Left cardiac atrium (tissue), 4 donors: ENCODE data around the gene NDRG3. TPM values are rescaled to one million over a fixed set of nuclear protein-coding genes. Genes with fewer than 3 reads are reported as not detected.
A peak's percentile ranks its signal among the peaks of the same experiment; 100 is the strongest.
"Not testable (repeated sequence)": the region's sequence is repeated elsewhere in the genome, so short reads cannot be mapped to it uniquely, and the experiment has no call there.

ENCODE experiments used
- ATAC-seq, 2 donors: fragments of 200-7000 bp; cut with Tn5 transposase; one replicate each; pipeline ENCODE4 v1.9.1; 2020; ENCODE audit warnings: mild to moderate bottlenecking in 2 of 2, moderate library complexity in 2 of 2
- DNase-seq: peaks from one replicate; pipeline ENCODE4 v3.0.0-alpha.2; 2020
- intact Hi-C, 2 donors: fragments of 100-400 bp; cut with DNase I; formaldehyde crosslinking; loops; one replicate each; pipeline versions ENCODE4 v1.14.1 to v1.15.1; 2022 to 2023
- total RNA-seq, 2 donors: library from RNA; stranded (reverse); fragmentation: NEBNext Ultra II Directional; extraction: Animal tissue kit (Norgen Biotek cat#: 25700); gene quantifications; one replicate each; pipeline ENCODE4 v1.2.1, GENCODE V29; 2021
- donor health status: DM: no; HTN: yes; CAD: no.
- donor health status: DM: no; HTN: yes; CAD: no; lungs with severe emphysema.
- donor health status: DM: yes; HTN: yes; CAD: no.
- donor health status: Dilated cardiomyopathy.

Gene NDRG3
- total RNA-seq, 2 donors from 2014 or later: 25.8 to 32.7 TPM

- intact Hi-C loops: no loop called here
- DNase-seq: no peak
- ATAC-seq: no peak
These were observed 89.2 kb downstream of the NDRG3 start for GRCh38 chr20:36656733-36657132.

DNA sequence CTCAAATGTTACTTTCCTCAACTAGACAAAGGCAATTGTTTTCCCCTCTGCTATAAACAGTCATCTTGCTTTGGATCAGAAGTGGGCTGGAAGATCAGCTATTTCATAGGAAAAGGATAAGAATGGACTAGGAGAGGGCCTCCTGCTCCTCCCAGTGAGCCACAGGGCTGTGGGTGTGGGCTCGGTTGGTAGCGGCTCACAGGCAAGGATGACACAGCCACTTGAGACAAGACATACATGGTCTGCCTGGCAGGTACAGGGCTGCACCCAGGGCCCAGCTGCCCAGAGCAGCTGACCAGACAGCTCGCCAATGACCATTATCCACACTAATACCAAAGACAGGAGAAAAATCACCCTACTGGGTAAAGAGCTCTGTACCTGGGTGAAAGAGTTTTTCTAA, 90.9 kb downstream of the NDRG3 start:
- ATAC-seq (peak in 1 of 2 donors; percentile 35), DNase-seq (no peak)
- intact Hi-C loops: no loop called here

DNA sequence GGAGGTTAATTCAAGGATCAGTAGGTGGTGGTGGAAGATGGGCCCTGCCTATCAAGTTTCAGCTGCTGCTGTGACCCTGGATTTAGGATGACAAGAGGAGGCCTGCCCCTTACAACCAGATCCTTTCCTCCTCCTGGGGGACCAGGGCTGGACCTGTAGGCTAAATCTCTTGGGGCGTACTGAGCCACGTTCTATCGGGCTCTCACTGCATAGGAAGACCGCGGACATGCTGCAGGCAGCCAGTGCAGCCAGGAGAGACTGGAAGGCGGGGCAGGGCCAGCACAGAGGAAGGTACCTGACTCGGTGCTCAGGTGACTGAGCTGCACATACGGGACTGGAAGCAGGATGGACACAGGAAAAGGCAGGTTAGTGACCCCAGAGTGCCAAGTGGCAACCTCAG, 91.4 kb downstream of the NDRG3 start:
- ATAC-seq (no peak), DNase-seq (no peak)
- intact Hi-C loops: no loop called here

- intact Hi-C loops: no loop called here
- no peak for ATAC-seq
- no peak for DNase-seq
These were observed 92.4 kb downstream of the NDRG3 start for GRCh38 chr20:36653456-36653855.

DNA sequence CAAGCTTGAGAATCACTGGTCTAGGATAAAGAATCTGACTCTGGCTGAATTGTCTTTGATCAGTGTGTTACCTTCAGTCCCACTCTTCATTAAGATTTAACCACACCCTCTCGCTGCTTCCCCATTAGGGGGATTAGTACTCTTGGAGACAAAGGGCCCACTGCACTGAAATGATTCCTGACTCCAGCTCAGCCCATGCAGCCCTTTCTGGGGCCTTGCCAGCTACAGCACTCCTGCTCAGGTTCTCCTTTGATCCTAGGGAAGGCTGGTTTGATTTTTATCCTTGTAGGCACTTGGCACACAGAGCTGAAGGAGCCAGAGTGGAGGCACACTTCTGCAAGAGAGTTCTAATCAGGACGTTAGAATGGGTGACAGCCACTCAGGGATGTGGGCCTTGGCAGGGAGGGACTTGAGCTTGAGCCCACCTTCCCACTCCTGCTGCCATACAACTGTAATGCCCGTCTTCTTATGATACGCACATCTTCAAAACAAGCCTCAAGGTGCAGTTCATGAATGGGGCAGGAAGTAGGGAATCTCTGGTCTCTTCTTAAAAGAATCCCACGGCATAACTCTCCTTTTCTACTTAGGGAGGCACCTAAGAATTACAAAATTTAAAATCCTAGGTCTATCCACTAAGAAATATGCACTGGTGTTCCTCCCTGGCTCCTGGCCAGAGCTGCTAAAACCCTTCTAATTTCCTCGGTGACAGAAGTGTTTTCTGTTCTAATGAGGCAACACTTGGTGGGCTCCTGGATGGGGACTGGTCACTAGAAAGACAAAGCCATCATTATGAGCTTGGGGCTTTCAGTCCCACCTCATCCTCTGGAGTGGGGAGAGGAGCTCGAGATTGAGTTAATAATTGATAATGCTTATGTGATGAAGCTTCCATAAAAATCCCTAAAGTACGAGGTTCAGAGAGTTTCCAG, 98.4 kb downstream of the NDRG3 start:
- ATAC-seq: no peak
- intact Hi-C loops: no loop called here
- DNase-seq: no peak

DNA sequence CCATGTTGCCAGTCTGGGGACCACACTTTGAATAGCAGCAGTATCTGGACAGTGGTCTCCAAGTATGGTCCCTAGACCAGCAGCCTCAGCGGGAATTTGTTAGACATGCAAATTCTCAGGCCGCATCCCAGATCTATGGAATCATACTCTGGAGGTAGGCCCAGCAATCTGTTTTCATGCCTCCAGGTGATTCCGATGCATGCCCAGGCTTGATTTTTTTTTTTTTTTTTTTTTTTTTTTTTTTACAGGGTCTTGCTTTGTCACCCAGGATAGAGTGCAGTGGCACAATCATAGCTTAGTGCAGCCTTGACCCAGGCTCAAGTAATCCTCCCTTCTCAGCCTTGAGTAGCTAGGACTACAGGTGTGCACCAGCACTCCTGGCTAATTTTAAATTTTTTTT, 99.2 kb downstream of the NDRG3 start:
- DNase-seq (no peak), ATAC-seq (no peak)
- intact Hi-C loops: no loop called here

DNA sequence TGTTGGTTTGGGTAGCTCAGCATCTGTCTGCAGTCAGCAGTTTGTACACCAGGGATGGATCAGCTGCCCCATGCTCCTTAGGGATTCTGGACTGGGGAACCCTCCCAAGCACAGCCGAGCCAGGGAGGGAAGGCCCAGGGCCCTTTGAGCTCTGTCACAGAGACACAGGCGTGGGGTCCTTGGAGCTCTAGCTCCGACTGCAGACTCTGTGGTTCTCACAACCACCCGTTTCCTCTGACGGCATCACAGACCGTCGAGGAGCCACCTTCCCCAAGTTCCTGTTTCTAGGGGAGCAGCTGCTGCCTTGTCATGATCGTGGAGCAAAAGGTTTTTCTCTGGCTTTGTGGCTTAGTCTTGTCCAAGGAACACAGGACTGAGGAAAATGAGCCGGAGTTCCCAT, 99.9 kb downstream of the NDRG3 start, which contains the start of gene SLA2:
Gene SLA2 (minus strand): TSS at position 199 of the 400 bp plus-strand sequence. CDS start 4,861 bp downstream, outside the sequence.
- DNase-seq (peak; percentile 26), ATAC-seq (peak; percentile 45 to 74)
- intact Hi-C loops: no loop called here

DNA sequence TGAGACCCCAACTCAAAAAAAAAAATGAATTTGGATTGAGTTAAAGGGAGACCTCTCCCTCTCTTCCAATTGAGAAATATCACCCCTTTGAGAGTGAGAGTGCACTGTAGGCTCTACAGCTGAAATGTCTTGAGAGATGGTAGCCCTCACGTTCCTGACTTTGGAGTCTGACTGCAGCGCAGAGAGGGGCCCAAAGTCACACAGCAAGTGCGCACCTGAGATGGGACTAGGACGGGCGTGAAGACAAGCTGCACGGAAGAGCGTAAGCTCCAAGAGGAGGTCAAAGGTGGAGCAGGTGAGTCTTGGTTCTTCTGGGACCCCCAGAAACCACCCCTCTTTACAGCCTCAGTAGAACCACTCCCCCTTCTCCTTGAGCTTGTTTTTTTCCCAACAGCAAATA, 100.5 kb downstream of the NDRG3 start:
- ATAC-seq (no peak), DNase-seq (no peak)
- intact Hi-C loops: no loop called here

GRCh38 chr20:36644706-36645095, 101.2 kb downstream of the NDRG3 start:
- no peak for DNase-seq
- no peak for ATAC-seq
- intact Hi-C loops: no loop called here

- intact Hi-C loops: no loop called here
- DNase-seq: no peak
- ATAC-seq: peak in 1 of 2 donors; percentile 51
These were observed 101.7 kb downstream of the NDRG3 start for GRCh38 chr20:36644032-36644705.

- no peak for DNase-seq
- intact Hi-C loops: no loop called here
- no peak for ATAC-seq
These were observed 103.8 kb downstream of the NDRG3 start for GRCh38 chr20:36642136-36642535.

GRCh38 chr20:36641506-36641843, 104.4 kb downstream of the NDRG3 start:
- no peak for DNase-seq
- ATAC-seq: no peak
- intact Hi-C loops: no loop called here

DNA sequence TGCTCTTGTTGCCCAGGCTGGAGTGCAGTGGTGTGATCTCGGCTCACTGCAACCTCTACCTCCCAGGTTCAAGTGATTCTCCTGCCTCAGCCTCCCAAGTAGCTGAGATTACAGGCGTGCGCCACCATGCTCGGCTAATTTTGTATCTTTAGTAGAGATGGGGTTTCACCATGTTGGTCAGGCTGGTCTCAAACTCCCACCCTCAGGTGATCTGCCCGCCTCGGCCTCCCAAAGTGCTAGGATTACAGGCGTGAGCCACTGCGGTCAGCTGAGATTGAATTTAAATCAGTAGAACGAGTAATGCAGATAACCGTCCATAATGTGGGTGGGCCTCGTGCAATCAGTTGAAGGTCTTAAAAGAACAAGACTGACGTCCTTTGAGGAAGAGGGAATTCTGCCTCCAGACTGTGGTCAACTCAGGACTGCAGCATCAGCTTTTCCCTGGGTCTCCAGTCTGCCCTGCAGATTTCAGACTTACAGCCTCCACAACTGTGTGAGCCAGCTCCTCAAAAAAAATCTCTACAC, 107.0 kb downstream of the NDRG3 start:
- ATAC-seq, intact Hi-C loops, DNase-seq: not testable (repeated sequence)

- intact Hi-C loops: no loop called here
- DNase-seq (no peak), ATAC-seq (no peak)
These were observed 111.5 kb downstream of the NDRG3 start for GRCh38 chr20:36634342-36634741.

DNA sequence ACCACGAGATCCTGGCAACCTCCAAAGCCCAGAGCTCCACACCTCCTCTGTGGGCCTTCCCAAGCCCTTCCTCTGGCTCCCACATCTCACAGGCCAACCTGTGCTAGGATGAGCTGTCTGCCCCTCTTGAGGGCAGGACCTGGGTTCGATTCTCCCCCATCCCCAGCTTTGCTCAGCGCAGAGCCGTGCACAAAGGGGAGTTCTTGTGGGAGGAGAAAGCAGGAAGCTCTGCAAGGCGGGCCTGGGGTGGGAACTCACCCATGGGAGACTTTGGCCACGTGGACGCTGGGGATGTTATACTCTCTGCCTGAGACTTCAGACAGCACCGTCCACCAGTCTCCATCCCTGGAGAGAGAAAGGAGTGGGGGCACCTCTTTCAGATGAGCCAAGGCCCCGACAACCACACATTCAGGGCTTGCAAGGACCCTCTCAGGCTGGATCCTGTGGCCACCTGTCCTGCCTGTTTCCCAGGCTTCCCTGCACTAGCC, 112.6 kb downstream of the NDRG3 start:
- intact Hi-C loops: no loop called here
- no peak for DNase-seq
- no peak for ATAC-seq

DNA sequence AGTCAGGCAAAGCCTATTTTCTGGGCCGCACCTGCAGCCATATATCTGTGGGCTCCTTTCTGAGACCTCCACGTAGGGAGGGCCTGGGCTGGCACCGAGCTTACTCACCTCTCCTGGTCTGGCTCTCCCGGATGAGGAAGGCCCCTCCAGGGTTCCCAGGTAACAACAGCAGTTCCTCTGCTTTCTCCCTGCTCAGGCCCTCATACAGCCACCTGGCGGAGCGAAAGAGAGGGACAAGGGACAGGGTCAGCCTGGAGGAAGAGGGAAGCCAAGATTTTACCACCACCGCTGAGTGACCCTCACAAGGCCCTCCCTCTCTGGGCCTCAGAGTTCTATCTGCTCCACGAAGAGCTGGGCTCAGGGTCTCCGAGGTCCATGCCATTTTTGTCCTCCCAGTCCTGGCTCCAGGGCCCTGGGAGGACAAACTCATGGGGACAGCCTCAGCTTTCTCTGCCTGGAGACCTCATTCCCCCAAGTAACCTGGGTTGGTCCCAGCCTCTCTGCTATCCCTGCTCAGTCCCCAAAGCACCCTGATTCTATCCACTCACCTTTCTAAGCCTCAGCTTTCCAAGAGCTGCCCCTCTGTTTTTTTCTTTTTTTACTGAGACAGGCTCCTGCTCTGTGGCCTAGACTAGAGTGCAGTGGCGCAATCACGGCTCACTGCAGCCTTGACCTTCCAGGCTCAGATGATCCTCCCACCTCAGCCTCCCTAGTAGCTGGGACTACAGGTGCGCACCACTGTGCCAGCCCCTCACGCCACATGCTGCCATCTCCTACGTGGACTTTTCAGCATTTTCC, 113.2 kb downstream of the NDRG3 start:
- ATAC-seq (no peak), DNase-seq (no peak)
- intact Hi-C loops: no loop called here

DNA sequence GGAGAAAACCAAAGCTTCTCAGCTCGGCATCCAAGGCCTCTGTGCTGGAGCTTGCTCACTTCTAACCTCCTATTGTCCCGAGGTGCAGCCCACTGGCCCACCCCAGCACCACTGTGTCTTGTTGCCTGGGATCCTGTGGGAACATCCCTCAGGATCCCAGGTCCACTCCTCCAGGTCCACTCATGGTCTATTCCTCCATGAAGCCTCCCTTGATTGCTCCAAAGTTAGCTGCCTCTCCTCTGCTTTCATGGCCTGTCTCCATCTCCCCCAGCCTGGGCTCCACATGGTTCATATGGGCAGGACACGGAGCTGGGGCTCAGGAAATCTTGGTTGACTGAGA, 113.8 kb downstream of the NDRG3 start:
- no peak for ATAC-seq

DNA sequence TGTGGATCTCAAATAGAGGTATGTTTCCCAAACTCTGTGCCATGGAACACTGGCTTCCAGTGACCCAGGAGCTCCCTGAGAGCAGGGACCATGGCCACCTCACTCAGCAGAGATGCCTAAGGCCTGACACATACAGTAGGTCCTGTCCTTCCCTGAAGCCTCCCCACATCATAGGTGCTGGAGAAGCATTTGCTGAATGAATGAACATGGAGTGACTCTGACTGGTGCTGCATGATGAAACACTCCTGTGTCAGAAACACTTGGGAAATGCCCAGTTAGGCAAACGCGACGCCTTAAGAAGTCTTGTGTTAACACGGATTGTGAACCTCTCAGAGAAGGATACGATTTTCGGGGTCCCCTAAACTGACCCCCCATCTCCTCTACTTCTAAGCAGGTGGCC, 114.2 kb downstream of the NDRG3 start:
- intact Hi-C loops: no loop called here
- ATAC-seq (no peak), DNase-seq (no peak)

More for the DNA sequence above, 113.8 kb downstream of the NDRG3 start:
- no peak for DNase-seq
- intact Hi-C loops: no loop called here
